Measurements from ENCODE around the gene TEX2.

The TEX2 gene

GRCh38 chr17:64149196-64149595 is 113.9 kb downstream of the TEX2 start:
- Histone ChIP-seq H3K4me1 (peaks cover 20% of the 10 kb centered on the region), H3K9ac (no peak overlapping the region), H3K36me3 (ENCODE audit: control insufficient read depth, insufficient read depth, low read length) (no peaks in the 10 kb centered on the region), H3K9me3 (ENCODE audit: control insufficient read depth, low read length) (no peaks in the 10 kb centered on the region), H3K27me3 (ENCODE audit: control insufficient read depth, insufficient read depth, low read length) (no peaks in the 10 kb centered on the region), H3K4me3 (ENCODE audit: low read depth, low read length) (no peak overlapping the region), H3K4me2 (ENCODE audit: low read length) (no peak overlapping the region), H3K27ac (peak overlapping the region; percentile 98), H2AFZ (no peak overlapping the region), H3K79me2 (no peaks in the 10 kb centered on the region)
- no peak for TF ChIP-seq CTCF (IDR thresholded peaks at IDR 0.05)

DNA sequence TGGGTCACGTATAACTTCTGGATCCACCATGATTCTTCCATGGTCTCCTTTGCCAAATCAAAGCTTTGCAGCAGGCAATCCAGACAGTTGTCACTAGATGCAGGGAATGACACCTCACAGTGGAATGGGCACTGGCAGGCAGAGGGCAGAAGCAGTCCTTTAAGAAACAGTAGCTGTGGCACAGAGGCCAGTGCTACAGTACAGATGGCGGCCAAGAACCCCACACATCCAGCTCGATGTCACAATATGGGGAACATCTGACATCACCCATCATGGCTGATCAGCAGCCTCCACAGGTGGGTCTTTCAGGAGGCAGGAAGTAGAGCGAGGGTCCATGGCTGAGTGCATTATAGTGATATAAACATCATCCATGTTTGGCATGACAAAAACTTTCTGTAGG is 114.4 kb downstream of the TEX2 start:
- TF ChIP-seq CTCF (IDR thresholded peaks at IDR 0.05): peak; percentile 31

GRCh38 chr17:64148017-64148631 is 114.9 kb downstream of the TEX2 start:
- Histone ChIP-seq H3K9ac (no peak overlapping the region), H3K79me2 (no peaks in the 10 kb centered on the region), H3K27ac (peak overlapping the region; percentile 98), H3K4me1 (peaks cover 20% of the 10 kb centered on the region), H2AFZ (no peak overlapping the region), H3K9me3 (ENCODE audit: control insufficient read depth, low read length) (no peaks in the 10 kb centered on the region), H3K4me3 (ENCODE audit: low read depth, low read length) (peak overlapping the region; percentile 84), H3K4me2 (ENCODE audit: low read length) (peak overlapping the region; percentile 87), H3K27me3 (ENCODE audit: control insufficient read depth, insufficient read depth, low read length) (no peaks in the 10 kb centered on the region), H3K36me3 (ENCODE audit: control insufficient read depth, insufficient read depth, low read length) (no peaks in the 10 kb centered on the region)
- TF ChIP-seq CTCF (IDR thresholded peaks at IDR 0.05): no peak

More for the DNA sequence above, 114.4 kb downstream of the TEX2 start:
- no peaks in the 10 kb centered on the region for H3K9me3 ChIP-seq (ENCODE audit: control insufficient read depth, low read length)
- no peaks in the 10 kb centered on the region for H3K36me3 ChIP-seq (ENCODE audit: control insufficient read depth, insufficient read depth, low read length)
- no peak overlapping the region for H3K9ac ChIP-seq
- peaks cover 20% of the 10 kb centered on the region for H3K4me1 ChIP-seq
- no peak overlapping the region for H2AFZ ChIP-seq
- peak overlapping the region; percentile 98 for H3K27ac ChIP-seq
- H3K79me2 ChIP-seq: no peaks in the 10 kb centered on the region
- no peak overlapping the region for H3K4me2 ChIP-seq (ENCODE audit: low read length)
- no peak overlapping the region for H3K4me3 ChIP-seq (ENCODE audit: low read depth, low read length)
- no peaks in the 10 kb centered on the region for H3K27me3 ChIP-seq (ENCODE audit: control insufficient read depth, insufficient read depth, low read length)

GRCh38 chr17:64147110-64148016 is 115.7 kb downstream of the TEX2 start:
- Histone ChIP-seq H3K79me2 (no peaks in the 10 kb centered on the region), H3K9me3 (ENCODE audit: control insufficient read depth, low read length) (no peaks in the 10 kb centered on the region), H3K4me1 (peaks cover 20% of the 10 kb centered on the region)

More at GRCh38 chr17:64147110-64148016, 115.7 kb downstream of the TEX2 start:
- Histone ChIP-seq H3K9ac (no peak overlapping the region), H3K36me3 (ENCODE audit: control insufficient read depth, insufficient read depth, low read length) (no peaks in the 10 kb centered on the region), H3K27me3 (ENCODE audit: control insufficient read depth, insufficient read depth, low read length) (no peaks in the 10 kb centered on the region), H3K4me2 (ENCODE audit: low read length) (peak overlapping the region; percentile 87), H3K27ac (peak overlapping the region; percentile 98), H2AFZ (no peak overlapping the region), H3K4me3 (ENCODE audit: low read depth, low read length) (peak overlapping the region; percentile 84)
- TF ChIP-seq CTCF (IDR thresholded peaks at IDR 0.05): no peak
